OCI-LY3 (cell line): ENCODE measurements around the gene DENND5A.

Source experiments
- H2AFZ ChIP-seq: fragments of 200-600, 300-600 bp; shearing (Covaris generic); 2 replicates; pipeline ENCODE4 v1.6.0; 2014; ENCODE audit warnings: antibody characterized with exemption, low read depth, low read length
- H3K27ac ChIP-seq: fragments of 200-600, 300-600 bp; sonication (generic); 2 replicates; pipeline ENCODE4 v1.5.1; 2014; ENCODE audit warnings: mild to moderate bottlenecking, low read length, moderate library complexity, mixed read lengths
- H3K27me3 ChIP-seq: fragments of 200-600, 300-600 bp; sonication (generic); 2 replicates; pipeline ENCODE4 v1.6.1; 2014; ENCODE audit warnings: low read depth, low read length, mixed read lengths
- H3K36me3 ChIP-seq: fragments of 200-600, 300-600 bp; sonication (generic); replicated peaks from 2 replicates; pipeline ENCODE3; 2014; ENCODE audit warnings: low read depth, low read length, mixed read lengths
- H3K4me1 ChIP-seq: fragments of 300-600, 200-600 bp; sonication (generic); 2 replicates; pipeline ENCODE4 v1.6.1; 2014; ENCODE audit warnings: low read length, mixed read lengths
- H3K4me2 ChIP-seq: fragments of 200-600, 300-600 bp; sonication (generic); 2 replicates; pipeline ENCODE4 v1.6.1; 2014; ENCODE audit warnings: low read length, mixed read lengths
- H3K4me3 ChIP-seq: fragments of 300-600, 200-600 bp; sonication (generic); 2 replicates; pipeline ENCODE4 v1.5.1; 2014; ENCODE audit warnings: antibody characterized with exemption, mild to moderate bottlenecking, low read length, moderate library complexity
- H3K79me2 ChIP-seq: fragments of 300-600, 200-600 bp; shearing (Covaris generic); 2 replicates; pipeline ENCODE4 v1.6.1; 2014; ENCODE audit warnings: mild to moderate bottlenecking, low read length, mixed read lengths
- H3K9ac ChIP-seq: fragments of 300-600, 200-600 bp; shearing (Covaris generic); 2 replicates; pipeline ENCODE4 v1.6.0; 2014; ENCODE audit warnings: mild to moderate bottlenecking, low read length, moderate library complexity
- H3K9me3 ChIP-seq: fragments of 200-600, 300-600 bp; shearing (Covaris generic); 2 replicates; pipeline ENCODE4 v1.6.1; 2014; ENCODE audit warnings: low read length, mixed read lengths; ENCODE audit not compliant: insufficient read depth
- H4K20me1 ChIP-seq: fragments of 200-600, 300-600 bp; sonication (generic); 2 replicates; pipeline ENCODE4 v1.6.1; 2016; ENCODE audit warnings: low read length, mixed read lengths; ENCODE audit not compliant: insufficient read depth
- EZH2phosphoT487 ChIP-seq: fragments of 200-600 bp; shearing (Covaris generic); IDR thresholded peaks from 2 replicates; pipeline ENCODE4 v1.6.1; 2018; ENCODE audit warnings: antibody characterized with exemption, mixed run types, low read depth
- TF ChIP-seq, protein P1 (sequence below): fragments of 200-600, 300-600 bp; sonication (generic); IDR thresholded peaks from 2 replicates; pipeline ENCODE4 v1.5.1; 2014; ENCODE audit warnings: antibody characterized with exemption, low read length, low read depth

DENND5A gene

DNA sequence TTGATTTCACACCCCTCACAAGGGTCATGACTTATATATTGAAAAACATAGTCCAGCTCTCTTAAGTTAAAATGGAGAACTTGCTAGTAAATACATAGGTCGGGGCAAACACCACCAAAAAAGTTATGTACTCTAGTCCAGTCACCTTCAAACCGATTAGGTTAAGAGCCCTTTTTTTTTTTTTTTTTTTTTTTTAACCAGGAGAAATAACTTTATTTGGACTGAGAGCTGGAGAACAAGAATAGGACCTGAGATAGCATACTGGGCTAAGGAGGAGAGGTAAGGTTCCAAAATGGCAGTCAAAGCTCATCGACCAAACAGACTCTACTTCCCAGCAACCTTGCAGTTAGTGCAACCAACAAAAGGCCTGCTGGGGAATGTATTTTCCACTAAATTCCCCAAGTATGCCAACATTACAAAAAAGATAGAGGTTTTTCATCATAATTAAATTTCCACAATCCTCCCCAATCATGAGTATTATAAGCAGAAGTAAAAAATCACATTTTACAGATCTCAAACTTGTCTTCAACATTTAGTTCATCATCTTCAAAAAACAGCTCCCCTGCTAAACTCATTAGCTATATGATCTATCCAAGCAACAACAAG lies 45.4 kb upstream of the DENND5A start:
- Histone ChIP-seq H3K36me3 (no peaks in the 10 kb centered on the region), H3K4me3 (no peak overlapping the region), H3K79me2 (peaks cover 76% of the 10 kb centered on the region), H3K4me1 (peaks cover 11% of the 10 kb centered on the region), H2AFZ (no peak overlapping the region), H4K20me1 (peaks cover 13% of the 10 kb centered on the region), H3K27ac (no peak overlapping the region), H3K27me3 (no peaks in the 10 kb centered on the region), H3K9me3 (no peaks in the 10 kb centered on the region), H3K4me2 (no peak overlapping the region), H3K9ac (no peak overlapping the region)
- TF ChIP-seq, protein P1, sequence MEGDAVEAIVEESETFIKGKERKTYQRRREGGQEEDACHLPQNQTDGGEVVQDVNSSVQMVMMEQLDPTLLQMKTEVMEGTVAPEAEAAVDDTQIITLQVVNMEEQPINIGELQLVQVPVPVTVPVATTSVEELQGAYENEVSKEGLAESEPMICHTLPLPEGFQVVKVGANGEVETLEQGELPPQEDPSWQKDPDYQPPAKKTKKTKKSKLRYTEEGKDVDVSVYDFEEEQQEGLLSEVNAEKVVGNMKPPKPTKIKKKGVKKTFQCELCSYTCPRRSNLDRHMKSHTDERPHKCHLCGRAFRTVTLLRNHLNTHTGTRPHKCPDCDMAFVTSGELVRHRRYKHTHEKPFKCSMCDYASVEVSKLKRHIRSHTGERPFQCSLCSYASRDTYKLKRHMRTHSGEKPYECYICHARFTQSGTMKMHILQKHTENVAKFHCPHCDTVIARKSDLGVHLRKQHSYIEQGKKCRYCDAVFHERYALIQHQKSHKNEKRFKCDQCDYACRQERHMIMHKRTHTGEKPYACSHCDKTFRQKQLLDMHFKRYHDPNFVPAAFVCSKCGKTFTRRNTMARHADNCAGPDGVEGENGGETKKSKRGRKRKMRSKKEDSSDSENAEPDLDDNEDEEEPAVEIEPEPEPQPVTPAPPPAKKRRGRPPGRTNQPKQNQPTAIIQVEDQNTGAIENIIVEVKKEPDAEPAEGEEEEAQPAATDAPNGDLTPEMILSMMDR: no peak
- TF ChIP-seq EZH2phosphoT487: no peak

DNA sequence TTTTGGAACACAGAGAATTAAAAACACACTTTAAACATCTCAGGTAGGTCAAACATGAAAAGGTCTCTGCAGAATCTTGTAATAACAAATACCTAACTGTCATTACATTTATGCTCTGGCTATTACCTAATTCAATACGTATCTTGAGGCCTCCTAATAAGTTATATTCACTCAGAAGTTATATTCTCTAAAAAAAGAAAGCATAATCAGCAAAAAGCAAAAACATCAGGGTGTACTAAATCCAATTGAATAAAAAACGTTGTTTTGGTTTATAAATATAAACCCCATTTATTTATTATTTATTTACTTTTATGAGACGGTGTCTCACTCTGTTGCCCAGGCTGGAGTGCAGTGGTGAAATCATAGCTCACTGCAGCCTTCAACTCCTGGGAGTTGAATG lies 39.0 kb upstream of the DENND5A start:
- H3K79me2 ChIP-seq: peaks cover 53% of the 10 kb centered on the region

DNA sequence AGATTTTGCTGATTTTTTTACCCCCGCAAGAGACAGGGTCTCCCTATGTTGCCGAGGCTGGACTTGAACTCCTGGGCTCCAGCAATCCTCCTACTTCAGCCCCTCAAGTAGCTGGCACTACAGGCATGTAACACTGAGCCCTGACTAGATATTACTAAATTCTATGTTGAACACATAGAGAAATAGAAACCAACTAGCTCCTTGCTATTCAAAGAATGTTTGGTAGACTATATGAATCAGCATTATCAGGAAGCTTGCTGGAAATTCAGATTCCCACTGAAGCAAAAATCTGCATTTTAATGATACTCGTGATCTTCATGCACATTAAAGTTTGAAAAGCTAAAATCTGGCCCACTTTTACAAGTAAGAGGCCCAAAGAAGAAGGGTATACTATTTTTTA lies 37.3 kb upstream of the DENND5A start:
- Histone ChIP-seq H3K4me1 (peaks cover 15% of the 10 kb centered on the region), H3K79me2 (peaks cover 39% of the 10 kb centered on the region), H3K4me3 (peak overlapping the region; percentile 33), H3K9ac (no peak overlapping the region), H4K20me1 (peaks cover 7% of the 10 kb centered on the region), H3K27me3 (no peaks in the 10 kb centered on the region), H3K36me3 (peaks cover 8% of the 10 kb centered on the region), H3K4me2 (peak overlapping the region; percentile 75), H3K27ac (peak overlapping the region; percentile 64), H3K9me3 (0 out of 2 replicates have a peak, but pooled peaks cover 3% of the 10 kb centered on the region), H2AFZ (no peak overlapping the region)
- TF ChIP-seq EZH2phosphoT487: no peak
- TF ChIP-seq, protein P1: no peak

More for the DNA sequence above, 39.0 kb upstream of the DENND5A start:
- Histone ChIP-seq H3K27ac (no peak overlapping the region), H3K4me2 (no peak overlapping the region), H3K9ac (no peak overlapping the region), H3K36me3 (peaks cover 8% of the 10 kb centered on the region), H3K4me1 (peaks cover 15% of the 10 kb centered on the region), H3K4me3 (no peak overlapping the region), H3K27me3 (no peaks in the 10 kb centered on the region), H2AFZ (no peak overlapping the region), H4K20me1 (peaks cover 7% of the 10 kb centered on the region), H3K9me3 (0 out of 2 replicates have a peak, but pooled peaks cover 3% of the 10 kb centered on the region)
- TF ChIP-seq EZH2phosphoT487: no peak
- TF ChIP-seq, protein P1: no peak

DNA sequence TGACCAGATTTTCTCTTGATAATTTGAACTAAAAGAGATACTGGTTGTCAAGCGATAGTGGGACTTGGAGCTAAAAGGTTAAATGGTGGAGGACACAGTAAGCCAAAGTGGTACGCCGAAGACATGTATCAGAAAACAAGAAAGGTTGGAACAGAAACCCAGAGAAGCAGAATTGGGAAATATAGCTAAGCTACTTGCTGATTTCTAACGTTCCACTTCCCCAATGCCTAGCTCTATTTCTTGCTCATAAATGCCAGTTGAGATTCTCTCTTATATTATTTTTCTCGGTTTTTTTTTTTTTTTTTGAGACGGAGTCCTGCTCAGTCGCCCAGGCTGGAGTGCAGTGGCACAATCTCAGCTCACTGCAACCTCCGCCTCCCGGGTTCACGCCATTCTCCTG lies 36.6 kb upstream of the DENND5A start:
- Histone ChIP-seq H3K4me1 (peaks cover 15% of the 10 kb centered on the region), H3K27me3 (no peaks in the 10 kb centered on the region), H3K27ac (peak overlapping the region; percentile 64), H4K20me1 (peaks cover 4% of the 10 kb centered on the region), H3K4me2 (peak overlapping the region; percentile 75), H2AFZ (no peak overlapping the region), H3K36me3 (peaks cover 8% of the 10 kb centered on the region), H3K4me3 (peak overlapping the region; percentile 54), H3K9ac (no peak overlapping the region), H3K9me3 (0 out of 2 replicates have a peak, but pooled peaks cover 3% of the 10 kb centered on the region), H3K79me2 (peaks cover 32% of the 10 kb centered on the region)
- no peak for TF ChIP-seq EZH2phosphoT487
- TF ChIP-seq, protein P1: no peak
